KMS-11 (cell line): Measurements from ENCODE around the gene MSI1.

Experiments
- H2AFZ ChIP-seq: fragments of 200-600 bp; sonication (generic); 2 replicates; pipeline ENCODE4 v1.6.1; 2016; ENCODE audit warnings: antibody characterized with exemption, mixed run types, low read depth
- H3K27ac ChIP-seq: fragments of 200-600 bp; sonication (generic); 2 replicates; pipeline ENCODE4 v1.6.1; 2016; ENCODE audit warnings: mild to moderate bottlenecking, mixed run types
- H3K27me3 ChIP-seq: fragments of 200-600 bp; sonication (generic); 2 replicates; pipeline ENCODE4 v1.6.1; 2017; ENCODE audit warnings: mild to moderate bottlenecking, low read depth, mixed run types, moderate library complexity; ENCODE audit not compliant: insufficient read depth
- H3K36me3 ChIP-seq: fragments of 200-600 bp; sonication (generic); 2 replicates; pipeline ENCODE4 v1.6.1; 2017; ENCODE audit warnings: mild to moderate bottlenecking, mixed run types; ENCODE audit not compliant: insufficient read depth
- H3K4me1 ChIP-seq: fragments of 200-600 bp; sonication (generic); 2 replicates; pipeline ENCODE4 v1.6.1; 2016; ENCODE audit warnings: mild to moderate bottlenecking, low read depth, mixed run types; ENCODE audit not compliant: poor library complexity, severe bottlenecking
- H3K4me2 ChIP-seq: fragments of 200-600 bp; sonication (generic); 2 replicates; pipeline ENCODE4 v1.7.0; 2016; ENCODE audit warnings: mild to moderate bottlenecking, mixed run types
- H3K4me3 ChIP-seq: fragments of 200-600 bp; sonication (generic); IDR thresholded peaks from 2 replicates; pipeline ENCODE4 v1.6.1; 2017; ENCODE audit warnings: low read depth, low read length, mixed read lengths; ENCODE audit not compliant: insufficient read depth
- H3K79me2 ChIP-seq: fragments of 200-600 bp; sonication (generic); 2 replicates; pipeline ENCODE4 v1.6.1; 2016; ENCODE audit warnings: low read depth, mixed run types; ENCODE audit not compliant: insufficient read depth
- H3K9ac ChIP-seq: fragments of 200-600 bp; sonication (generic); 2 replicates; pipeline ENCODE4 v1.6.1; 2016; ENCODE audit warnings: mild to moderate bottlenecking, mixed run types
- H4K20me1 ChIP-seq: fragments of 200-600 bp; sonication (generic); 2 replicates; pipeline ENCODE4 v1.6.1; 2016; ENCODE audit warnings: mild to moderate bottlenecking, mixed run types; ENCODE audit not compliant: insufficient read depth
- TF ChIP-seq, protein P1 (sequence below): fragments of 200-600 bp; sonication (generic); conservative IDR thresholded peaks from 2 replicates; pipeline ENCODE4 v1.6.1; 2017; ENCODE audit warnings: low read depth, mild to moderate bottlenecking, antibody characterized with exemption, low read length, moderate library complexity, mixed read lengths

The MSI1 gene

DNA sequence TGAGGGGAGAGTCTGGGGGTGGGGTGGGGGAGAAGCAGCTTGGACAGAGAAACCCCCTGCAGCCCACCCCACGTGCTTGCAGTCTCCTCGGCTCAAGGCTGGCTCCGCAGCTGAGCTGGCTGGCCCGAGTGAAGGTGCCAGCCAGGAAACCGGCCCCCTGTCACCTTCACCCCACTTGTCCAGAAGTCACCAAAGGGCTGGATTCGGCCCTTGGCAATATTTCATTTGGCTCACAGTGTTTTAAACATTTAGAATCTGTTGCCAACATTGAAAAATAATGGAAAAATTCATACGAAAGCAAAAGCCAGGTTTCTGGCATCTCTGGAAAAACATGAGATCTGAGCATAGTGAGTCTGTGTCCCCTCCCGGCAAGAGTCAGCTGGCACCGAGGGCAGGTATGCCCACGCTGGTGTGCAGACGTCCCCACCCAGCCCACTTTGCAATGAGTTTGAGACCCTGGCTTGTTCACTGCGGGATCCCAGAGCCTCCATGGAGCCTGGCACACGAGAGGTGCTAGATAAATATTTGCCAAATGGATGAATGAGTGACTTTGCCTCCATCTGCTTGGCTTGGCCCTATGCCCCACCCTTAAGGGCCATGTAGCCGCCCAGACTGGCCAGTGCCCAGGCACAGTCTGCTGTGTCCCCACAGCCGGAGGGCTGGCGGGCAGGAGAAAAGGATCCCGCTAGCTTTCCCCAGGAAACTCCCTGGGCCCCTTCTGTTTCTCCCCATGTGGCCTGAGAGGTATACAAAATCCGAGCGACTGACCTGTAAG, 18.2 kb downstream of the MSI1 start:
- H3K27ac ChIP-seq = no peak overlapping the region
- H3K4me2 ChIP-seq = no peak overlapping the region
- no peak overlapping the region for H3K4me3 ChIP-seq
- TF ChIP-seq, protein P1, sequence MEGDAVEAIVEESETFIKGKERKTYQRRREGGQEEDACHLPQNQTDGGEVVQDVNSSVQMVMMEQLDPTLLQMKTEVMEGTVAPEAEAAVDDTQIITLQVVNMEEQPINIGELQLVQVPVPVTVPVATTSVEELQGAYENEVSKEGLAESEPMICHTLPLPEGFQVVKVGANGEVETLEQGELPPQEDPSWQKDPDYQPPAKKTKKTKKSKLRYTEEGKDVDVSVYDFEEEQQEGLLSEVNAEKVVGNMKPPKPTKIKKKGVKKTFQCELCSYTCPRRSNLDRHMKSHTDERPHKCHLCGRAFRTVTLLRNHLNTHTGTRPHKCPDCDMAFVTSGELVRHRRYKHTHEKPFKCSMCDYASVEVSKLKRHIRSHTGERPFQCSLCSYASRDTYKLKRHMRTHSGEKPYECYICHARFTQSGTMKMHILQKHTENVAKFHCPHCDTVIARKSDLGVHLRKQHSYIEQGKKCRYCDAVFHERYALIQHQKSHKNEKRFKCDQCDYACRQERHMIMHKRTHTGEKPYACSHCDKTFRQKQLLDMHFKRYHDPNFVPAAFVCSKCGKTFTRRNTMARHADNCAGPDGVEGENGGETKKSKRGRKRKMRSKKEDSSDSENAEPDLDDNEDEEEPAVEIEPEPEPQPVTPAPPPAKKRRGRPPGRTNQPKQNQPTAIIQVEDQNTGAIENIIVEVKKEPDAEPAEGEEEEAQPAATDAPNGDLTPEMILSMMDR = no peak
- no peaks in the 10 kb centered on the region for H4K20me1 ChIP-seq
- no peaks in the 10 kb centered on the region for H3K79me2 ChIP-seq
- no peaks in the 10 kb centered on the region for H3K36me3 ChIP-seq
- H3K4me1 ChIP-seq = no peaks in the 10 kb centered on the region
- no peak overlapping the region for H3K9ac ChIP-seq
- H3K27me3 ChIP-seq = no peaks in the 10 kb centered on the region; the same call in 1 of the 2 replicates
- H2AFZ ChIP-seq = no peak overlapping the region

DNA sequence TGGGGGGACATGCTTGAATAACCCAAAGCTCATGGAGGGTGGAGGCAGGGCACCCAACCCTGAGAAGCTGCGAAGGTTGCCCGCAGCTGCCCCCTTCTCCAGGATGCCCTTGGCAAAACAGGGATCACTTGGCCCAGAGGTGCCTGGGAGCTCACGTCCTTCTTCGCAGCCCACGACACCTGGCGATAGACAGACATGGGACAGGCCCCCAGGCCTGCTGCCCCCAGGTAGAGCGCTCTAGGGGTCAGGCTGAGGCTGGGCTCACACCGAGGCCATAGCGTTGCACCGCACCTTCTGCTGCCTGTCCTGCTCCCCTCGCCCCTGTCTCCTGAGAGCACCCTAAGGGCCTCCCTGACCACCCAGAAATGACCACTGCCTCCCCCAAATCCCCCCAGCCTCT, 21.2 kb downstream of the MSI1 start:
- Histone ChIP-seq H3K4me3 (no peak overlapping the region), H3K4me2 (no peak overlapping the region), H3K36me3 (no peaks in the 10 kb centered on the region), H3K27me3 (no peaks in the 10 kb centered on the region), H3K27ac (no peak overlapping the region), H3K79me2 (no peaks in the 10 kb centered on the region), H3K4me1 (no peaks in the 10 kb centered on the region), H3K9ac (no peak overlapping the region), H4K20me1 (no peaks in the 10 kb centered on the region), H2AFZ (no peak overlapping the region)
- TF ChIP-seq, protein P1 = no peak

DNA sequence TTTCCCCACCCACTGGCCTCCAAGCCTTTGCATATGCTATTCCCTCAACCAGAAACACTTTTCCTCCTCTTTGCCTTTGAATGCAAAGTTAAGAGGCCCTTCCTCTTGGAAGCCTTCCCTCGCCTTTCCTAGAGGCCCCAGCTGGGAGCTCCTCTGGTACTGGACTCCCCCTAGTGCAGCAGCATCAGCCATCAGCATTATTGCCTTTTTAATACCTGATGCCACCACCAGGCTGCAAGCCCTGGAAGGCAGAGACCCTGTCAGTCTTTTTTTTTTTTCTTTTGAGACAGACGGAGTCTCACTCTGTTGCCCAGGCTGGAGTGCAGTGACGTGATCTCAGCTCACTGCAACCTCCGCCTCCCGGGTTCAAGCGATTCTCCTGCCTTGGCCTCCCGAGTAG, 22.3 kb downstream of the MSI1 start:
- no peak overlapping the region for H2AFZ ChIP-seq
- no peak overlapping the region for H3K4me3 ChIP-seq
- H3K79me2 ChIP-seq = no peaks in the 10 kb centered on the region
- H3K9ac ChIP-seq = no peak overlapping the region
- H3K36me3 ChIP-seq = no peaks in the 10 kb centered on the region
- H4K20me1 ChIP-seq = no peaks in the 10 kb centered on the region
- TF ChIP-seq, protein P1 = no peak
- no peaks in the 10 kb centered on the region for H3K4me1 ChIP-seq
- H3K4me2 ChIP-seq = no peak overlapping the region
- no peak overlapping the region for H3K27ac ChIP-seq
- H3K27me3 ChIP-seq = no peaks in the 10 kb centered on the region

DNA sequence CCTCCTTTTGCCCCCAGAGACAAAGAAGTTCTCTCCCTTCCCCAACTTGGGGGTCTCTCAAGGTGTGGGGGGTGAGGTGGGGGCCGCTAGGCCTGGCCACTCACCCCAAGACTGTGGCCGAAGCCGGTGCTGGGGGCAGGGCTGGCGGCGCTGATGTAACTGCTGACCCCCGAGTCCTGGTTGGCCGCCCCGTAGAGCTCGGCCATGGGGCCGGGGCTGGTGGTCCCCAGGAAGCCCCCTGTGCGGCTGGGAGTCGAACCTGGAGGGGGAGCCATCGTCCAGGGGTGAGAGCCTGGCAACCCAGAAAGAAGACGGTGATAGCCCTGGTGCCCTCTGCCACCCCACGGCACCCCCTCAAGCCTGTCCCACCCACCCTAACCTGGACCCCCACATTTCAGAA, 22.9 kb downstream of the MSI1 start:
- no peak overlapping the region for H3K9ac ChIP-seq
- H3K4me2 ChIP-seq = no peak overlapping the region
- H3K79me2 ChIP-seq = no peaks in the 10 kb centered on the region
- H2AFZ ChIP-seq = no peak overlapping the region
- H3K27ac ChIP-seq = no peak overlapping the region
- TF ChIP-seq, protein P1 = no peak
- no peak overlapping the region for H3K4me3 ChIP-seq
- no peaks in the 10 kb centered on the region for H3K27me3 ChIP-seq
- no peaks in the 10 kb centered on the region for H4K20me1 ChIP-seq
- H3K4me1 ChIP-seq = no peaks in the 10 kb centered on the region
- H3K36me3 ChIP-seq = no peaks in the 10 kb centered on the region
